ENCODE measurements around the gene KIFC1.

Gene KIFC1

DNA sequence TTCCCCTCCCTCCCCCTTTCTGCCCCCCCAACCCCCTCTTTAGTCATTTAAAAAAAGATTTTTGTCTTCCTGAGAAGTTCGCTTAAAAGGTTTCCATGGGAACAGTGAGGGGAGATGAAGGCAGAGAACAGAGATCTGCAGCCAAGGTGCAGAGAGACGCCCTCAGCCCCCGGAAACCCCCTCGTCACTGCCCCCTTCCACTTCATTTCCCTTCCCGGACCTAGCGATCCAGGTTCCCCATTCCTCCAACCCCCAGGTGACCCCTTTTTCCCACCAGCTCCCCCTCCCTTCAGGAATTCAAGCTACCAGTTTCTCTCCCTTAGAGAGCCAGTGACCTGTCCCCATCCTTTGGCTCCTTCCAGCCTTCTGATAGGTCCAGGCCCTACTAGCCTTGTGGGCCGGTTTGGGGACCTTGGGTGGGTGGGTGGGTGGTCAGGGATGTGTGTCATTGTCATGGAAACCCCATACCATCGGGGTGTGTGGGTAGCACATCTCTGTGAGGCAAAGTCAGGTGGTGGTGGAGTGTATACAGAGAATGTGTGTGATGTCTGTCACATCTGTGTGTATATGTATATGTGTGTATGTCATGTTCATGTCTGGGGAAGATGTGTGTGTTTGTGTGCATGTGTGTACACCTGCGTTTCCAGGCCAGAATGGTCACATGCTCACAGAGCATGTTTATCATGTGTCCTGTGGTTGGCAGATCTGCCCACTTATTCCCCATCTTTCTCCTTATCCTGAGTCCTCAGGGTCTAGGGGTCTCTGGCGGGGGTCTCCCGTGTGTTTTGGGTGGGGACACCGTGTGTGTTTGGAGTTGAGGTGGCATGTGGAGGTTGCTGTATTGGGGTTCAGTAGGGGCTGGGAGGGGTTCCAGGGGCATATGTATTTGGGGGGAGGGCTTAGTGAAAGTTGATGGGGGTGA lies 35.2 kb downstream of the KIFC1 start:
- DNase-seq (ENCODE audit: low read depth in 2 of 2): no peak

GRCh38 chr6:33427585-33428223 lies 36.1 kb downstream of the KIFC1 start:
- DNase-seq (ENCODE audit: low read depth in 2 of 2): peak in 1 of 2 donors; percentile 27

DNA sequence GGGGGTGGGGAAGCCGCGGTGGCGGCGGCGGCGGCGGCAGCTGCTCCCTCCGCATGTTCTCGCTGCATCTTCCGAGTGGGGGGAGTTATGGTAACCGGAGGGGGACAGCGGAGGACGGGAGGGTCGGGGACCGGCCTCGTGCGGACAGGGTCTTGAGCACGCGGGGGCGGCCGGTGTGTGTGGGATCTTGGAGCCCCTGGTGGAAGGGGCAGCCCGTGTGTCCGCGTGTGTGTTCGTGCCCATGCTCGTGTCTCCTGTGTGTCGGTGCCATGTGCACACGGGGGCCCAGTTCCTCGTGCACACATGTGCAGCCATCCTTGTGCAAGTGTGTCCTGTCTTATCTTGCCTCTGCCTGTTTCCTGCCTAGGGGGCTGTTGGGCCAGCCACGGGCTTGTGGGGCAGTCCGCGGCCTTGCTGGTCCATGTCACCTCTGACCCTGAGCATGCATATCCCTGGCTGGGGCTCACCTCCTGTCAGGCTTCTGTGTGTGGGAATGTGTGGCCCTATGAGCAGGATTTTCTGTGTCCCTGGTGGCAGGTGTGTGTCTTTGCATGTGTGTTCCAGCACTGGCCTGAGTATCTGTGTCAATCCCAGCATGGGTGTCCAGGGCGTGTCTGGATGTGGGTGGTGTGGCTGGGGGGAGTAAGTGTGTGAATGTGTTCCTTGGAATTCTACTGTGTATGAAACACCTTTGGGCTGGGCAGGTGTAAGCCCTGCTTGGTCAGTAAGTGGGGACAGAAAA lies 36.8 kb downstream of the KIFC1 start:
- no peak for DNase-seq (ENCODE audit: low read depth in 2 of 2)

GRCh38 chr6:33428966-33429749 lies 37.5 kb downstream of the KIFC1 start:
- no peak for DNase-seq (ENCODE audit: low read depth in 2 of 2)

DNA sequence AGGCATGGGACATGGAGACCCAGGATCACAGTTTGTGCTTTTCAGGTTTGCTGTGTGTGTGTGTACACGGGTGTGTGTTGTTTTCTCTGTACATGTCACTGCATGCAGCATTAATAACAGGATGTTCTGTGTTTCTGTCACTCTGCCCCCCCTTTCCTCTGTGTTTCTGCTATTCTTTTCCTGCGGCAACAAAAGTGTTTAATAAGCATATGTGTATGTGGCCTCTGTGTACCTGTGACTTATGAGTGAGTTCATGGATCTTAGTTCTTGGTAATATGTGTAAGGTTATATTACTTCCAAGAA lies 38.1 kb downstream of the KIFC1 start:
- DNase-seq (ENCODE audit: low read depth in 2 of 2): no peak

DNA sequence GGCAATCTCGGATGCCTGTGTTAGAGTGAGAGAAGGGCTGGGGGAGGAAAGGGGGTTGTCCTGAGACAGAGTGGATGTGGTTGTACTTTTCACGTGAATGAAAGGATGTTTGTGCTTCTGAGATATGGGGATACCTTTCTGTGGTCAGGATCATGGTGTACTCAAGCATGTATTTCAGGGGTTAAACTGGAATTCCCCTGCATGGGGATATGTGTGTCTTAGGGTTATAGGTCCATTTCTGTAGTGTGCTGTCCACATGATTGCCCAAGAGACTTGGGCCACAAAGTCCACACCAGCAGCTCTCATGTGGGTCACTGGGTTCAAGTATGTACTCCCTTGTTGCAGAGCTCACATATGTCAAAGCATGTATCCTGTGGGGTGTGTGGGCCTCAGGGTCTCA lies 38.7 kb downstream of the KIFC1 start:
- DNase-seq (ENCODE audit: low read depth in 2 of 2): no peak

DNA sequence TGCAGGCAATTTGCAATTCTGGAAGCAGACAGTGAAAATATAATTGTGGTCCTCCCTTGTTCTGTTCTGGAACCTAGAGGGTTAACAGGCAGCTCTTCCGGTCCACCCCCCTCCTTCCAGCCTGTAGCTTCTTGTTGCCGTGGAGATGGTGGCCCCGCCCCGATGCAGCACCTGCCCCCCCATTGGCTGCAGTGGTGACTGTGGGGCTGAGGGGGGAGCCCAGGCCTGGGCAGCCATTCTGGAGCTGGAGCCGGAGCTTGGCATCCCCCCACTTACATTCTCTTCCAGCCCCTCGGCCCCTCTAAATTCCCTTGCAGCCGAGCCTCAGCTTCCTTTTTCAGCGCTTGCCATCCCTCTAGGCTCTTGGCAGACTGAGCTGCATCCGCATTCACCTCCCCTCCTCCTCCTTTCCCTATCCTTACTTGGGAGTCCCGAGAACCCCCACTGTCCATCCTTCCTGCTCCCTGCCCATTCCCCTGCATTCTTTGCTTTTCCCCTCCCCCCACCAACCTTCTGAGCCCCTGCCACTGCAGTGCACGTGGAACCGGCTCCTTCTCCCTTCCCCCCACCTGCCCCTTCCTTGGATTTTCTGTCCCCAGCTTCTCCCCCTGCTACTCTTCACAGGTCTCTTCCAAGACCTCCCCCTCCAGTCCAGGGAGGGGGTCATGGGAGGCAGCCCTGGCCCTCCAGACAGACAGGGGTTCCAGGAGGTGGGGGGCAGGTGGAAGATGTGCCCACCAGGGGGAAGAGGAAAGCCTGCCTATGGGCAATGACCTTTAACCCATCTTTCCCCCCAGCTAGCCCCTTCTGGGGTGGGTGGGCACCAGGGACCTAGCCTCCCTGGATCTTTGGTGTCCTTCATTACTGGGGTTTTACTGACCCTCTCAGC lies 39.6 kb downstream of the KIFC1 start:
- DNase-seq (ENCODE audit: low read depth in 2 of 2): peak; percentile 61 to 69

GRCh38 chr6:33431880-33432541 lies 40.4 kb downstream of the KIFC1 start:
- no peak for DNase-seq (ENCODE audit: low read depth in 2 of 2)

DNA sequence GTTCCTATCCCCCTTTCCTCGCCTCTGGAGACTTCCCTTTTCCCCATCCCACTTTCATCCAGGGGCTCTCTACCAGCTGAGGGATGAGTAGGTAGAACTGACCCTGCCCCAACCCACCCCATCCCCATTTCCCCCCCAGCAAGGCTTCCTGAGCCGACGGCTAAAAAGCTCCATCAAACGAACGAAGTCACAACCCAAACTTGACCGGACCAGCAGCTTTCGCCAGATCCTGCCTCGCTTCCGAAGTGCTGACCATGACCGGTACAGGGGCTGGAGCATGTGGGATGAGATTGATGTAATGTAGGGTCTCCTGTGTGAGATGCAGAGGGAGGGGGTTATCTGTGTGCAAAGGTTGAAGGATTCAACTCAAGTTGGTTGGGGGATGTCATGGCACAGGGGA lies 40.9 kb downstream of the KIFC1 start:
- DNase-seq (ENCODE audit: low read depth in 2 of 2): no peak

DNA sequence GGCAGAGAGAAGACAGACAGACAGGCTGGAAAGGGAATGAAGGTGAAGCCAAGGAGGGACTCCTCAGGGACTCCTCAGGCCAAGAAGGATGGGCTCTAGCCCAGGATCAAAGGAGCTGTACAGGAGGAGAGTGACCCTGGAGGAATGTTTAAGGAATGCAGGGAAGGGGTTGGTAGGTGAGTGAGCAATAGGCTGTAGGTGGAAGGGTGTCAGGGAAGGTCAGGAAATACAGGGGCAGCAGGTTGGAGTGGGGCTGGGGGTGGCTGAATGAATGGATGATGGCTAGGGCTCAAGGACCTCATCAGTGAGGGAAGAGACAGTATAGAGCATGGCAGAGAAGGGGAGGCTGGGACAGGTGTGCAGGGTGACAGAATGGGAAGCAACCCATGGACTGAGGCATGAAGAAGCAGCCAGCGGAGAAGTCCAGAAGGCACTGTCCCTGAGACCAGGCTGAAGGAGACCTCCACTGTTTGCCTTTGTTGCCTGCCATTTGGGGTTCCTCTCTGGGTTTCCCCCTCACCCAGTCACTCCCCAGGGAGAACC lies 41.4 kb downstream of the KIFC1 start:
- no peak for DNase-seq (ENCODE audit: low read depth in 2 of 2)

GRCh38 chr6:33433544-33434191 lies 42.0 kb downstream of the KIFC1 start:
- no peak for DNase-seq (ENCODE audit: low read depth in 2 of 2)

DNA sequence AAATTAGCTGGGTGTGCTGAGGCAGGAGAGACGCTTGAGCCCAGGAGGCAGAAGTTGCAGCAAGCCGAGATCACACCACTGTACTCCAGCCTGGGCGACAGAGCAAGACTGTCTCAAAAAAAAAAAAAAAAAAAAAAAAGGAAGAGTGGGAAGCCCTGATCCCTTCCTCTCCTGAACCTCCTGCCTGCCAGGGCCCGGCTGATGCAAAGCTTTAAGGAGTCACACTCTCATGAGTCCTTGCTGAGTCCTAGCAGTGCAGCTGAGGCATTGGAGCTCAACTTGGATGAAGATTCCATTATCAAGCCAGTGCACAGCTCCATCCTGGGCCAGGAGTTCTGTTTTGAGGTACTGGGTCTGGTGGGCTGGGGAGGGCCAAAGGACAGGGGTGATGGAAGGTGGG lies 43.3 kb downstream of the KIFC1 start:
- DNase-seq (ENCODE audit: low read depth in 2 of 2): no peak

DNA sequence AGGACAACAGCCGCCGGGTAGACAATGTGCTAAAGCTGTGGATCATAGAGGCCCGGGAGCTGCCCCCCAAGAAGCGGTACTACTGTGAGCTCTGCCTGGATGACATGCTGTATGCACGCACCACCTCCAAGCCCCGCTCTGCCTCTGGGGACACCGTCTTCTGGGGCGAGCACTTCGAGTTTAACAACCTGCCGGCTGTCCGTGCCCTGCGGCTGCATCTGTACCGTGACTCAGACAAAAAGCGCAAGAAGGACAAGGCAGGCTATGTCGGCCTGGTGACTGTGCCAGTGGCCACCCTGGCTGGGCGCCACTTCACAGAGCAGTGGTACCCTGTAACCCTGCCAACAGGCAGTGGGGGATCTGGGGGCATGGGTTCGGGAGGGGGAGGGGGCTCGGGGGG lies 46.0 kb downstream of the KIFC1 start:
- DNase-seq (ENCODE audit: low read depth in 2 of 2): no peak

DNA sequence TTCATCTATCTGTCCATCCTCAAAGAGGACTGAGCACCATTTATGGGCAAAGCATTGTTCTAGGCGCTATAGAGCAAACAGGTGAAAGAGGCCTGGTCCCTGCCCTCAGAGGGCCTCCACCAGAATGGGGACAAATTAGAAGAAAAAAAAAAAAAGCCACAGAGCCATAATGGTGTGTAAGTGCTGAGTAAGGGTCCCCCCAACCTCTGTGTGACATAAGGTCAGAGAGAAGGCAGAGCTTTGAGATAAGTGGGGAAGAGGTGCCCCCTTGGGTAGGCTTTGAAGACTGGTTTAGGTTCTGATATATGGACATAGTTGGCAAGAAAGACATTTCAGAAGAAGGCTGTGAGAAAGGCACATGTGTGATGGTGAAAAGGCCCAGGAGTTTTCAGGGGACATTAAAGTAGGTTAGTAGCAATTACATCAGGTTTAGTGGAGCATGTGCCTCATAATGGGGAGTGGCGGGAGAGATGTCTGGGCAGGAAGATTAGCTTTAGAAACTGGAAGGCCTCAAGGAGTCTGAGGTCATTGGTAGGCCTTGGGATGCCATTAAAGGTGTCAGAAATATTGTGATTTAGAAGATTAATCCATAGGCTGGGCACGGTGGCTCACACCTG lies 47.5 kb downstream of the KIFC1 start:
- DNase-seq (ENCODE audit: low read depth in 2 of 2): no peak

- DNase-seq (ENCODE audit: low read depth in 2 of 2): no peak
These were observed 48.5 kb downstream of the KIFC1 start for GRCh38 chr6:33439956-33440648.

GRCh38 chr6:33440649-33441309 lies 49.2 kb downstream of the KIFC1 start:
- no peak for DNase-seq (ENCODE audit: low read depth in 2 of 2)

DNA sequence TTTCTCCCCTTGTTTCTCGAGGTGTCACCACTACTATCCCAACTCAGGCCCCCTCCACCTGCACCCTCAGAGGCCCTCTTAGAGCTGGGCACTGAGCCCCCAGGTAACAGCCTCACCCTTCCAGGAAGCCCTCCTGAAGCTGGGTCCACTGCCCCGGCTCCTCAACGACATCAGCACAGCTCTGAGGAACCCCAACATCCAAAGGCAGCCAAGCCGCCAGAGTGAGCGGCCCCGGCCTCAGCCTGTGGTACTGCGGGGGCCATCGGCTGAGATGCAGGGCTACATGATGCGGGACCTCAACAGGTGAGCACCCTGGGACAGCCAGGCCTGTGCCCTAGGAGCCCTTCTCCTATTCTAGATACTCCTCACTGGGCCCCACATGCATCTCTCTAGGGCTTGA lies 49.8 kb downstream of the KIFC1 start:
- DNase-seq (ENCODE audit: low read depth in 2 of 2): no peak

DNA sequence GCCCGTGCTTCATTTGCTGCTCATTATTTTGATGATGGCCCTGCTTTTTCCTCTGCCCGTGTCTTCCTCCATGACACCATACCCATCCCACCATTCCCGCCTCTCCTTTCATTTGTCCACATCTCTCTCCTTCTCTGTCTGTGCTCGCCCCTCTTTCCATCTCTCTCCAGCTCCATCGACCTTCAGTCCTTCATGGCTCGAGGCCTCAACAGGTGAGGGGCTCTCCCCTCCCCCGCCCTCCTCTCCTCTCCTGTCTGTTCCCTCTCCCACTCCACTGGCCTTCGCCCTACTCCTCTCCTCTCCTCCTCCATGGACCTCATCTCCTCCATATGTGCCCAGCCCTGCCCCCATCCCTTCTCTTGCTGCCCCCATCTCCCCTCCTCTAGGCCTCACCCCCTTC lies 50.7 kb downstream of the KIFC1 start:
- DNase-seq (ENCODE audit: low read depth in 2 of 2): no peak

All from activated CD8-positive, alpha-beta memory T cell treated with anti-CD3 and anti-CD28 coated beads for 4 hours (primary cell).